Uterus (tissue), 4 donors: Measurements from ENCODE around the gene SDK2. TPM values are rescaled to one million over a fixed set of nuclear protein-coding genes. Genes with fewer than 3 reads are reported as not detected.

Experiments used
- DNase-seq, 2 donors: peaks; one replicate each; pipeline ENCODE4 v3.0.0-alpha.2; 2019 to 2020
- H3K27ac ChIP-seq, 2 donors: fragments of 200-600 bp; sonication (generic); 1 replicate in 1 of 2; 2 replicates in 1 of 2; pipeline ENCODE4 v1.5.1; 2016 to 2018
- H3K27me3 ChIP-seq, 2 donors: fragments of 200-600 bp; sonication (generic); one replicate each; pipeline ENCODE4 v1.5.1; 2018 to 2019; ENCODE audit warnings: control low read depth in 1 of 2
- H3K36me3 ChIP-seq, 2 donors: fragments of 200-600 bp; sonication (generic); one replicate each; pipeline ENCODE4 v1.5.1; 2019; ENCODE audit warnings: control low read depth in 1 of 2
- H3K4me1 ChIP-seq, 2 donors: fragments of 200-600 bp; sonication (generic); one replicate each; pipeline ENCODE4 v1.5.1; 2018 to 2019; ENCODE audit warnings: control low read depth in 1 of 2
- H3K4me3 ChIP-seq, 2 donors: fragments of 200-600 bp; sonication (generic); 1 replicate in 1 of 2; 2 replicates in 1 of 2; pipeline ENCODE4 v1.5.1; 2018 to 2019; ENCODE audit warnings: mild to moderate bottlenecking in 1 of 2
- H3K9me3 ChIP-seq, 2 donors: fragments of 200-600 bp; sonication (generic); one replicate each; pipeline ENCODE4 v1.5.1; 2019; ENCODE audit warnings: control low read depth in 1 of 2
- CTCF ChIP-seq, 4 experiments: fragments of 200-600 bp in 2 of 4; fragments of 450-650 bp in 2 of 4; sonication (generic) in 2 of 4; IDR thresholded peaks; one replicate each; pipeline ENCODE4 v1.5.1; 2016 to 2019; ENCODE audit warnings: antibody characterized with exemption in 4 of 4, mild to moderate bottlenecking in 2 of 4, moderate library complexity in 1 of 4
- POLR2A ChIP-seq, 2 donors: fragments of 450-650 bp; IDR thresholded peaks; one replicate each; pipeline ENCODE4 v1.6.1; 2016; ENCODE audit warnings: antibody characterized with exemption in 2 of 2, mild to moderate bottlenecking in 1 of 2, moderate library complexity in 1 of 2
- intact Hi-C: fragments of 100-400 bp; cut with DNase I; formaldehyde crosslinking; loops from one replicate; pipeline ENCODE4 v1.15.1; 2023; ENCODE audit warnings: low total_unique reads
- total RNA-seq, 4 donors: library from RNA; depleted of rRNA in 3 of 4; stranded (reverse); fragments of >200 nt in 3 of 4; gene quantifications; one replicate each; pipeline versions ENCODE4 v1.1.0 to v1.2.4, GENCODE V29; 2014 to 2023
- donor health status: DM: yes; HTN: yes; CAD: no.

SDK2 gene
- total RNA-seq, 4 donors from 2014 or later = 1.1 to 5.0 TPM; not detected in 2

DNA sequence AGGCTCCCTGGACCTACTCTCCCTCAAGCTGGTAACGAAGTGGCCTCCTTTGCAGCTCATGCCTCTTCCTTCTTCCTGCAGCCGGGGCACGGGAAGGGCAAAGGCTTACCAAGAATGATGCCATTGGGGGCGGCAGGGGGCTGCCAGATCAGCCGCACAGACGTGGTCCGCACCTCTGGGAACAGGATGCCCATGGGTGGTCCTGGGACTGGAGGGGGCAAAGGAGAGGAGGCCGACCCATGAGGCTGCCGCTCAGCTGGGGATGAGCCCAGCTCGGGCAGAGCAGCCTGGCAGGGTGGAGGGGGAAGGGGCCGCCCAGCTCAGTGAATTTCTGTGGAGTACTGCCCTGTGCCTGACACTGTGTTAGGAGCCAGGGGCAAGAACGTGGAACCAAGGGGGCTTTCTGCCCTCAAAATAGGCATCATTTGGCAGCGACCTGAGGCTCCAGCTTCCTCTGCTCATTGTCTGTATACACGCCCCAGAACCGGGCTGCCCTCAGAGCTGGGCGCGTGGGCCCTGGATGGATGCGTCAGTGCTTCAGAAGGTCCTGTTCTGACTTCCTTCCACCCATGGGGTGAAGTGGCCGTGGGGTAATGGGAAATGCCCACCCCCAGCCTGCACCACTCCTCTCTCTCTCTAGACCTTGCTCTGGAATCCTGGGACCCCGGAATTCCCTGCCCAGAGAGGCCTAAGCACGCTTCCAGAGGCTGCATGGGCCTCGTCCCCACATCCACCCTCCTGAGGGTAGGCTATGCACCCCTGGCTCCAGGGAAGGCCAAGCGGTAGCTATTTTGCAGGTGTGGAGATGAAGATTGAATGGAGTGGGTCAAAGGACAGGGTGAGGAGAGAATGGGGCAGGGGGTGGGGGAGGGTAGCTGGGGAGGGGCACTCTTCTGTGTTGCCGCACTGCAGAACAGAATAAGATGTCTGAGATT is 252.6 kb downstream of the SDK2 start:
- no peak for DNase-seq
- H3K27me3 ChIP-seq = no peaks in the 10 kb centered on the region
- TF ChIP-seq CTCF (IDR thresholded peaks at IDR 0.05) = no peak
- TF ChIP-seq POLR2A (IDR thresholded peaks at IDR 0.05) = no peak
- intact Hi-C loops = no loop called here
- H3K36me3 ChIP-seq = no peaks in the 10 kb centered on the region
- H3K9me3 ChIP-seq = no peaks in the 10 kb centered on the region
- no peak overlapping the region for H3K4me3 ChIP-seq
- no peak overlapping the region for H3K27ac ChIP-seq
- no peaks in the 10 kb centered on the region for H3K4me1 ChIP-seq

GRCh38 chr17:73390851-73391250 is 253.4 kb downstream of the SDK2 start:
- H3K27me3 ChIP-seq = no peaks in the 10 kb centered on the region
- H3K4me1 ChIP-seq = no peaks in the 10 kb centered on the region
- no peaks in the 10 kb centered on the region for H3K9me3 ChIP-seq
- H3K27ac ChIP-seq = no peak overlapping the region
- no peak overlapping the region for H3K4me3 ChIP-seq
- TF ChIP-seq CTCF (IDR thresholded peaks at IDR 0.05) (no peak), POLR2A (IDR thresholded peaks at IDR 0.05) (no peak)
- intact Hi-C loops = no loop called here
- DNase-seq = no peak
- no peaks in the 10 kb centered on the region for H3K36me3 ChIP-seq

DNA sequence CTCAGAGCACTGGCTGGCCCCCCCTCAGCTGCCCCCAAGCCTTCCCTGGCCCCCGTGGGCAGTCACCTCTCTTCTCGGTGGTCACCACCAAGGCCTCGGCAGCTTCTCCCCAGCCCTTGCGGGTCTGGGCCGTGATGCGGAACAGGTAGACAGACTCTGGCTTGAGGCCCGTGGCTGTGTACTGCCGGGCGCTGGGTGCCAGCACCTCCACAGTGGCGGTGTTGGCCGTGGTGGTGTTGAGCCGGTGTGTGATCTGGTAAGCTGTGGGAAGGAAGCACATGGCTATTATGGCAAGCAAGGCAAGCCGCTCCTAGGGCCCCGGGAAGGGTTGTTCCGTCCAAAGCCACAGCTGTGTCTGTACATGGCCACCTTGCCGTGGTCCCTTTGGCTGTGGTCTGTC is 254.0 kb downstream of the SDK2 start:
- Histone ChIP-seq H3K27ac (no peak overlapping the region), H3K4me1 (no peaks in the 10 kb centered on the region), H3K27me3 (no peaks in the 10 kb centered on the region), H3K36me3 (no peaks in the 10 kb centered on the region), H3K4me3 (no peak overlapping the region), H3K9me3 (no peaks in the 10 kb centered on the region)
- intact Hi-C loops = no loop called here
- DNase-seq = no peak
- TF ChIP-seq POLR2A (IDR thresholded peaks at IDR 0.05) (no peak), CTCF (IDR thresholded peaks at IDR 0.05) (no peak)

DNA sequence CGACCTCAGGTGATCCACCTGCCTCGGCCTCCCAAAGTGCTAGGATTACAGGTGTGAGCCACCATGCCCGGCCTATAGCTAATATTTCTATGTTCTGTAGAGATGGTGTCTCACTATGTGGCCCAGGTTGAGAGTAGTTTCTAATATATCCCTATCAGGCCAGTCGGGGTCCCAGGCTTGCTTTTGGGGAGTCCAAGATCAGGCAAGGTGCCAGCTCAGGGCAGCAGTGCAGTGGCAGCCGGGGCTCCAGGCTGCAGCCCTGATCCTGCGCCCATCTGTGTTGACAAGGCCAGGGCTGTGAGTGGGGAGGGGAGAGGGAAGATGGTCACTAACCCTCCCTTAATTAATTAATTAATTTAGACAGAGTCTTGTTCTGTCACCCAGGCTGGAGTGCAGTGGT is 254.8 kb downstream of the SDK2 start:
- Histone ChIP-seq H3K36me3 (no peaks in the 10 kb centered on the region), H3K4me1 (no peaks in the 10 kb centered on the region), H3K9me3 (no peaks in the 10 kb centered on the region), H3K27me3 (no peaks in the 10 kb centered on the region), H3K4me3 (no peak overlapping the region), H3K27ac (no peak overlapping the region)
- TF ChIP-seq POLR2A (IDR thresholded peaks at IDR 0.05) (no peak), CTCF (IDR thresholded peaks at IDR 0.05) (no peak)
- DNase-seq = no peak
- intact Hi-C loops = no loop called here

GRCh38 chr17:73388578-73388905 is 255.7 kb downstream of the SDK2 start:
- Histone ChIP-seq H3K27me3 (no peaks in the 10 kb centered on the region), H3K36me3 (no peaks in the 10 kb centered on the region)

More at GRCh38 chr17:73388578-73388905, 255.7 kb downstream of the SDK2 start:
- Histone ChIP-seq H3K4me1 (no peaks in the 10 kb centered on the region), H3K4me3 (no peak overlapping the region), H3K9me3 (no peaks in the 10 kb centered on the region), H3K27ac (no peak overlapping the region)
- DNase-seq = no peak
- intact Hi-C loops = no loop called here
- TF ChIP-seq POLR2A (IDR thresholded peaks at IDR 0.05) (no peak), CTCF (IDR thresholded peaks at IDR 0.05) (no peak)
